SKM-1 treated with dmso at 0.1 percent for 144 hours (cell line): Measurements from ENCODE around the gene FRMD5.

Experiments
- DNase-seq: peaks from one replicate; lab custom pipeline; 2025; ENCODE audit not compliant: unreplicated experiment; lab: John Stamatoyannopoulos, UW

Gene FRMD5

DNA sequence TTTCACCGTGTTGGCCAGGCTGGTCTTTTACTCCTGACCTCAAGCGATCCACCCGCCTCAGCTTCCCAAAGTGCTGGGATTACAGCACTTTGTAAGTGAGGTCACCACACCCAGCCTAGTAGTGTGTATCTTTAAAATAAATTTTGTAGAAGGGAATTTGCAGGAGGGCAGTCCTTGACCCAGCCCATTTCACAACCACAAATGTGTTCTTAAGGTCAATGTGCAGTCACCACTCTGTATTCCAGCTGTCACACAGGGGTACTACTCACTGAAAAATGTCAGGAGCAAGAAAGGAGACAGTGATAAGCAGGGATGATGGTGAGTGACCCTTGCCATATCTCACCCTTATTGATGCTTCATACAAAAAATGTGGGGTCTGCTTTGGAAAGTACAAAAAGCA lies 98.5 kb downstream of the FRMD5 start:
- no peak for DNase-seq

DNA sequence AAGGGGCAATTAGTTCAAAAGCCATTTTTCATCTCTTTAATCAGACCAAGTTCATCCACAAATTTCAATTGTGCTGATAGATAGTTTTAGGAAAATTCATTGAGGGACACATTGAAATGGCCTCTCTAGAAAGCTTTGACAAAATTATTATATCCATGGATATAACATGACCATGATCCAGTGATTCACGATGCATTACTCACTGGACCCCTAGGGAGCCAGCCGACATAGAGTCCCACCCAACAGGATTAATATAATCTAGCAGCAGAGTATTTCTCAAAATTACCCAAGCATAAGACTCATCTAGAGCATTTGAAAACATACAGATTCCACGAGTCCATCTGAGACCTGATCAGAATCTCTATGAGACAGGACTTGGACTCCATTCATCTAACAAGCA lies 100.3 kb downstream of the FRMD5 start:
- no peak for DNase-seq

DNA sequence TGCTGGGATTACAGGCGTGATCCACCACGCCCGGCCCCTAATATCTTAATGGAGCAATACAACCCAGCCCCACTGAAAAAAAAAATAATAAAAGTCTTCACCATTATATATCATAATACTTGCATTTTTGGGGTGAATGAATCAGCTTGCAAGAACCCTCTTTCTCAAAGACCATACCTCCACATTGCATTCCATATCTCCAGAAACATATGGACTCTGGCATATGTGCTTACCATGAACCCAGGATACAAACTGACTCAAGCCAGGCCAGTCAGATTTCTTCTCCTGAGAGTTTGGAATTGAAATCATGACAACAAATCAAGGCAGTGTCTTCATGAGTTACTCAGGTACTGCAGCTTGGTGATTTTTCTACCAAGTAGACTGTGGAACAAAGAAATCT lies 101.2 kb downstream of the FRMD5 start:
- no peak for DNase-seq

DNA sequence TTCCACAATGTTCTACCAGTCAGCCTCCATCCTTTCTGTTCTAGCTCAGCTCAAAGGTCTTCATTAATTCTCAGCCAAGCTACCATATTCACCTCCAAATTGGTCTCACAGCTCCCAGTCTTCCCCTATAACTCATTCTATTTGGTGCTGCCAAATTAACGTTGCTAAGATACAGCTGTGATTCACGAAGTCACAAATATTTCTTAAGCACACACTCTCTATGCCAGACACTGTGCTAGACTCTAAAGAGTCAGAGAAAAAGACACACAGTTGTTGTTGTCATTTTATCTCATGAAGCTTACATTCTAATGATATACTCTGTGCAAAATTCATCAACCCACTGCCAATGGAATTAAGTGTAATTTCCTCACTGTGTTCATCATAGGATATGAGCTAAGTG lies 102.8 kb downstream of the FRMD5 start:
- no peak for DNase-seq

DNA sequence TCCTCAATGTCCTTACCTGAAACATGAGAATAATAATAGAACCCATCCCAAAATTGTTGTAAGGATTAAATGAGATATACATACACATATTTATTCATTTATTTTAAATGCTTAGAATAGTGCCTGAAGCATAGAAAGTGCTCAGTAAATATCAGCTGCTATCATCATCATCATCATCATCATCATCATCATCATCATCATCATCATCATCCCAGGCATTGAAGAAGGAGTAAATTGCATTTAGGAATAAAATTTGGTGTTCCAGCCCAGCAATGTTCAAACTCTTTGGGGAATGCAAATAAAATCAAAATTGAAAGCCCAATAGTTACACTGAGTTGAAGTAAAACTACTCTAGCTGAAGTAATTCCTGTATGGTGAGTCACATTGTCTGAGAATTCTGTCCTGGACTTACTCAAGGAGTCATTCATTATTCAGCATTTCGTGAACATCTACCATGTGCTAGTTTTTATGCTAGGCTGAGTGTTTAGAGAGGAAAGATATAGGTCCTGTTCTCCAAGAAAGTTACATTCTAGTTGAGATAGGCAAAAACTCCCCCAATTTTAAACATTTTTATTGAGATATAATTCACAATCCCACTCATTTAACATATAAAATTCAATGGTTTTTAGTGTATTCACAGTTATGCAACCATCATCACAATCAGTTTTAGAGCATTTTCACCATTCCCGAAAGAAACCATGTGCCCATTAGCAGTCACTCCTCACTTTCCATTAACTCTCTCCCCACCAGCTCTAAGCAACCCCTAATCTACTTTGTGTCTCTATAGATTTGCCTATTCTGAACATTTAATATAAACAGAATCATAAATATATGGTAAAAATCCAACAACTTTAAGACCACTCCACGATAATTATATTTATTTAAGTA lies 107.2 kb downstream of the FRMD5 start:
- DNase-seq, result no peak

DNA sequence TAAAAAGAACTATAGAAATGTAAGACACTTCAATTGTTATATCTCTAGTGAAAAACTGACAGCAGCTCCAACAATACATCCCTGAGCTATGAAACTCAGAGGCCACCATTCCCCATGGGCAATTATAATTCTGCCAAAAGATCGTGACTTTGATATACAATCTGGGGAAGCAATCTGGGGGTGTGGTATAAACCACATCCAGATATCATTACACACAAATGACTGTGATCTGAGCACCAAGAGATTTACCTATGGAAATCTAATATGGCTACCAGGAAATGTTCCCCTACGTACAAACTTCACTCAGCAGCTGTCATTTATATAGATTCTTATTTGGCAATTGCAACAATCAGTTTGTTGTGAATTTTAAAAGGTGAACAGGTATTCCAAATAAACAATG lies 110.3 kb downstream of the FRMD5 start:
- no peak for DNase-seq

DNA sequence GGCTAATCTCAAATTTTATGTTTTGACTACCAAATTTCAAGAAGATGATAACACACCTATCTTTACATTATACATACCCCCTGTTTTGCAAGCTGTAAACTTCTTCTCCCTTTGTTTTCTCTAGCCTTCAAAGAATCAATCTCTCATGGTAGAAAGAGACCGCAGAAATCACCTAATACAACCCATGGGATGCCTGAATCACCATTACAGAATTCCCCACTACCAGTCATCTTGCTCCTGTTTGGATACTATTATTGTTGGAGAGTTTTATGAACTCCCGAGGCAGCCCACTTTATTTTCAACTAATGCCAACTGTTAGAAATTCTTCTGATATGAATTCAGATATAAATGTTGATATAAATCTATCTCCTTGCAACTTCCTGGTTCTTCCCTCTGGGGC lies 110.9 kb downstream of the FRMD5 start:
- no peak for DNase-seq

DNA sequence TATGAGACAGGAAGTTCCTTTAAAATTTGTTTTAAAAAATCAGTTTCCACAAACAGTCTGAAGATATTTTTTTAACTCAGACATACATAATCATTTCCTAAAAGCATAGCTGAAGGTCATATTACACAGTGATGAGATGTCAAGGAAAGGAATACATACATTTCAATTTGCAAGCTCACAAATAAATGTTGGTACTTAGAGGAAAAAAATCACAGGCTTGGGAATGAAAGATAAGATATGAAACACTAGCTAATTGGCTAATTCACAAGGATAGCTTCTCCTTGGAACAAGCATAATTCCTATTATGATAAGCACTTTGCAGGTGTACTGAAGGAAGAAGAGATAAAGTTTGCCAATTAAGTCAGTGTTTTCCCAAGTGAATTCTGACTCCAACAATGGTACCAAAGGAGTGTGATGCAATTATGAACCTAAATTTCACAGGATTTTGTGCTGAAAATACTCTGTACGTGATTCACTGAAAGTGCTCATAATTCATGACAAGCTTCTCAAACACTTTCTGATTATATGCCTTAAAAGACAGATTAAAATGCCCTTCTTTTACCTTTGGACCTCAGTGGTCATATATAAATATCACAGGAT lies 112.4 kb downstream of the FRMD5 start:
- DNase-seq, result no peak

DNA sequence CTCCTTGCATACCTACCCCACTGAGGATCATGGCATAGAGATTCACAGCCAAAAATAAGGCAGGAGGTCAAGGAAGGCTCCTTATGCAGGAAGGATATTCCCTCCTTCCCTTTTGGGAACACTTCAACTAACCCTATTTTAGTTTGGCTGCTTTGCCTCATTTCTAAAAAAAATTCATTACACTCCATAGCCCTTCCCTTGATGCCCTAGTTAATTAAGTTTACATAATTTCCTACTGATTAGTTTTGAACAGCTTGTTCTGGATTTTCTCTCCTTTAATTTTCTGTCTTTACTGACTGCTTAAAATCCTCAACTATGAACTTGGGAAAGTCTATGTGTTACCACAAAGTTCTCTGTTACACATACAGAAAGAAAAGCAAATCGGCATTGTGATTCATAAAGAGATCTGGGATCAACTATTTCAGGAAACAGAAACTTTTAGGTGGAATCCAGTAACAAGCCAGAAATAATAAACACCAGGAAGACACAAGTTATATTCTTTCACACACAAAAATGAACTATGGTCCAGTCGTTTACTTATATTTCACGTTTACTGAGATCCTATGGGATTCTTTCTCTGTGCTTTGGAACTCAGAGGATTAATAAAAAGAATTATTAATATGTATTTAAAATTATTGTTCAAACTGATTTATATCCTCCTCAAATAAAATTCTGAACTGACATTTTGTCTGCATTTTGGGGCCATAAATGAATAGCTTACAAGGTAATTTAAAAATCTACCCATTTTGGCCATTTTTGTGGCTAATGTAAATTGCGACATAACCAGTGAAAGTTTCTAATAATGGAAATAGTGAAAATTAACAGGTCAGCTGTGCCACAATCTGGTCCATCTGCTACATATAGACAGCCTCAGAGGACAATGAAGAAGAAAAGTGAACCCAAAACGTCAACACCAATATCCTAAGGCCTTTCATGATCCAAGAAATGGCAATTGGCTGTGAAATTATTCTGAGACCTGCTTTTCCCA lies 113.8 kb downstream of the FRMD5 start:
- DNase-seq, result no peak

DNA sequence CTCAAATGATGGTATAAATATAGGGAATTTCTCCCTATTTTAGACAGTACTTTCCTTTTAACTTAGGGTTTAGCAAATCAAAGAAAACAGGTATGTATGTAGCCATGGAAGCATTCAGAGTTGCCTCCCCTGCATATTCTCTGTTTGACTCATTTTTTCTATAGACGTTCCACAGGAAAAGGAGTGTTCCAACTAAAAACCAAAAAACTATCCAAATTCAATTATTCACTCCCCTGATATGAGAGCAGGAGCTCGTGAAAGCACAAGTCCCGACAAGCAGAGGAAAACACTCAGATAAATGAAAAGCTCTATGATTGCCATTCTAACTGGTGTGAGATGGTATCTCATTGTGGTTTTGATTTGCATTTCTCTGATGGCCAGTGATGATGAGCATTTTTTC lies 119.5 kb downstream of the FRMD5 start:
- DNase-seq, result no peak

DNA sequence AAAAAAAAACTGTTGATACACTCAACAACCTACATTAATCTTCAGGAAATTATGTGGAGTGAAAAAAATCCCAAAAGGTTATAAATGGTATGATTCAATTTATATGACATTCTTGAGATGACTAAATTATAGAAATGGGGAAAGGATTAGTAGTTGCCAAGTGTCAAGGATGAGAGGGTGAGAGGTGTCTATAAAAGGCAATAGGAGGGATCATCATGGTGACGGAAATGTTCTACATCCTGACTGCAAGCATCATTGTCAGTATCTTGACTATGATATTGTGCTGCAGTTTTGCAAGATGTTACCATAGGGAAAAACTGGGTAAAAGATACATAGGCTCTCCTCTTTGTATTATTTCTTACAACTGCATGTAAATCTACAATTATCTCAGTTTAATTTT lies 125.6 kb downstream of the FRMD5 start:
- no peak for DNase-seq

DNA sequence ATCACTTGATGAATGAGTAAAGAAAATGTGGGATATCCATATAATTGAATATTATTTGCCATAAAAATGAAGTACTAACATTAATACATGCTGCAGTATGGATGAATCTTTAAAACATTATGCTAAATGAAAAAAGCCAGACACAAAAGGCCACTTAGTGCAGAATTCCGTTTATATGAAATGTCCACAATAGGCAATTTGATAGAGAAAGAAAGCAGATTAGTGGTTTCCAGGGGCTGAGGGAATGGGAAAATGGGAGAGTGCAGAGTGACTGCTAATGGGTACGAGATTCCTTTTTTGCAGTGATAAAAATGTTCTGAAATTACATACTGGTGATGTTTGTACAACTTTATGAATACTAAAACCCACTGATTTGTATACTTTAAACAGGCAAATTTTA lies 126.7 kb downstream of the FRMD5 start:
- DNase-seq, result no peak

DNA sequence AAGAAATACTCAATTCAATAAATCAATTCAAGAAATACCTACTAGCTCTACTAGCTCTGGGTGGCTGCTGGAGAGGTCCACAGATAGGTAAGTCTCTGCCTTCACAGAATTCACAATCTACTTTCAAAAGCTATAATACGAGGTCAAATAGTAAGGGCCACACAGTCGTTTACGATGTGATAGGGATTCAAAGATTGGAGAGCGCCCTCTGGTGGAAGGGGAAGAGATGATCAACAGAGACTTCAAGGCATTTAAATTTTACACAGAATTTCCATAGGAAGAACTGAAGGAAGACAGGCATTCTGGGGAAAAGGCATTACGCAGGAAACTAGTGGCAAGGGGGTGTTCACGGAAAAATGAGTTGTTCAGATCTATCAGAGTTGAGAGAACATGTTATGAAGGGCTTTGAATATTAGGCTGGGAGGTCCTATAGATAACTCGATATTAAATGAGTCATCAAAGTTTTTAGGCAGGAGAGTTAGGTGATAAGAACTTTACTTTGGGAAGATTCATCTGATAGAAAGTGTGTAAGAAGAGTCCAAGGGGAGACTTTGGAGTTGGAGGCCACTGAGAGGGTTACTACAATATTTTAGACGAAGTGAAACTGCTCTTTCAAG lies 128.8 kb downstream of the FRMD5 start:
- DNase-seq, result peak; percentile 67

DNA sequence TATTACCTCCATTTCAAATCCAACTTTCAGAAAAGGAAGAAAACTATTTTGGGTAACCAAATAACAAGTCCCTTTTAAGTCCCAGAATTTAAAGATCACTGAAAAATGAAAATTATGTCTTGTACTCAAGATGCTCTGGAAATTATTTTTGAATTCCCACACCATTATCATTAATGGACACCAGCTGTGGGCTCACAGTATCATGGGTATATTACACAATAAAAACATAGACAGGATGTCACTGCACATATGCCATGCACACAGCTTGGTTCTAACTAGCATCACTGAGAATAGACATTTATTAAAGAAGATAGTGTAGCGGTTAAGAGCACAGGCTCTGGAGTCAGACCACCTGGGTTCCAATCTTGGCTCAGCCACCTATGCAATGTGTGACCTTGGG lies 130.4 kb downstream of the FRMD5 start:
- no peak for DNase-seq

DNA sequence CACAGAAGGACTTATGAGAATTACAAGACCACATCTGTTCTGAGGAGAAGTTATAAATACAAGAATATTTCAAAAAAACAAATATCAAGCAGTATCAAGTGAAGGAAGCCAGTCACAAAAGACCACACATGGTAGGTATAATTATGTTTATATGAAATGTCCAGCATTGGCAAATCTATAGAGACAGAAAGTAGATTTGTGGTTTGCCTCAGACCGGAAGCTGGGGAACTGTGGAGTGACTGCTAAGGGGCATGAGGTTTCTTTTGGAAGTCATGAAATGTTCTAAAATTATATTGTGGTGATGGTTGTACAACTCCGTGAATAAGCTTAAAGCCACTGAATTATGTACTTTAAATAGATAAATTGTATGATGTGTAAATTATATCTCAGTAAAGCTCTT lies 136.9 kb downstream of the FRMD5 start:
- DNase-seq, result no peak

DNA sequence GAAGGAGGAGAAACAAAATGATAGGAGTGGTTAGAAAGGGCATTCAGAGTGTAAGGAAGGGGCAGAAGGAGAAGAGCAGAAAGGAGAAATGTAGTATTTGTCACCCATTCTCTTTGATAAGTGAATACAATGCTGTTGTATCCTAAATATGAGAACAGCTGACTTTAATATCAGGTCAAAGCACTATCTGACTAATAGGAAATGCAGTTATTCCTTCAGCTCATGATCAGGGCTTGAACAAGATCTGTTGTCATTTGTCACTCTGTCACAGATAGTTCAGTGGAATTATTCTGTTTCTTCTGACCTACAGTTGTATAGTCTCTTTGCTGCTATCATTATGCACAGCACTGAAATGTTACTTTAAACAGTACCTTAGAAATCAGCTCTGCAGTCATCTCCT lies 149.4 kb downstream of the FRMD5 start:
- DNase-seq, result no peak

DNA sequence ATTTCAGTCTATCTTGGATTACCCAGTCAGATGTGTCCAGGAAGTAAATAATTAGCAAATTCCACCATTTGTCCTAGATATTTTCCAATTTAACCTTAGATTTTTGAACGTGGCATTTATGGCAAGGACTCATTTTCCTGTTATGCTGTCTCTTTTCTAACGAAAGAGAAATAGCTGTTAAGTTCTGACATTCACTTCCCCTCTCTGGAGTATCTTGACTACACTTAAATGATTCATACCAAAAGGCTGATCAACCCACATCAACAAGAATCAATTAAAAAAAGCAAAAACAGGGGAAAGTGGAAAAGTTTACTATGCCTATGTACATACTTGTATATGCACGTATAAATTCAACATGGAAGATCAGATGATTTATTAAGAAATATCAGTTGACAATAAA lies 149.9 kb downstream of the FRMD5 start:
- no peak for DNase-seq

DNA sequence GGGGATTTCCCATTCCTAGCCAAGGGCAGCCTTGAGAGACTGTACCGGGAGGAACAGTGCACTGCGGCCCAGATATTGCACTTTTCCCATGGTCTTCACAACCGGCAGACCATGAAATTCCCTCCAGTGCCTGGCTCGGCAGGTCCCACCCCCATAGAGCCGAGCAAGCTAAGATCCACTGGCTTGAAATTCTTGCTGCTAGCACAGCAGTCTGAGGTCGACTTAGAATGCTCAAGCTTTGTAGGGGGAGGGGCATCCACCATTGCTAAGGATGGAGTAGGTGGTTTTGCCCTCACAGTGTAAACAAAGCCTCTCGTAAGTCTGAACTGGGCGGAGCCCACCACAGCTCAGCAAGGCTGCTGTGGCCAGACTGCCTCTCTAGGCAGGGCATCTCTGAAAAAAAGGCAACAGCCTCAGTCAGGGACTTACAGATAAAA lies 156.3 kb downstream of the FRMD5 start:
- DNase-seq, result no peak

DNA sequence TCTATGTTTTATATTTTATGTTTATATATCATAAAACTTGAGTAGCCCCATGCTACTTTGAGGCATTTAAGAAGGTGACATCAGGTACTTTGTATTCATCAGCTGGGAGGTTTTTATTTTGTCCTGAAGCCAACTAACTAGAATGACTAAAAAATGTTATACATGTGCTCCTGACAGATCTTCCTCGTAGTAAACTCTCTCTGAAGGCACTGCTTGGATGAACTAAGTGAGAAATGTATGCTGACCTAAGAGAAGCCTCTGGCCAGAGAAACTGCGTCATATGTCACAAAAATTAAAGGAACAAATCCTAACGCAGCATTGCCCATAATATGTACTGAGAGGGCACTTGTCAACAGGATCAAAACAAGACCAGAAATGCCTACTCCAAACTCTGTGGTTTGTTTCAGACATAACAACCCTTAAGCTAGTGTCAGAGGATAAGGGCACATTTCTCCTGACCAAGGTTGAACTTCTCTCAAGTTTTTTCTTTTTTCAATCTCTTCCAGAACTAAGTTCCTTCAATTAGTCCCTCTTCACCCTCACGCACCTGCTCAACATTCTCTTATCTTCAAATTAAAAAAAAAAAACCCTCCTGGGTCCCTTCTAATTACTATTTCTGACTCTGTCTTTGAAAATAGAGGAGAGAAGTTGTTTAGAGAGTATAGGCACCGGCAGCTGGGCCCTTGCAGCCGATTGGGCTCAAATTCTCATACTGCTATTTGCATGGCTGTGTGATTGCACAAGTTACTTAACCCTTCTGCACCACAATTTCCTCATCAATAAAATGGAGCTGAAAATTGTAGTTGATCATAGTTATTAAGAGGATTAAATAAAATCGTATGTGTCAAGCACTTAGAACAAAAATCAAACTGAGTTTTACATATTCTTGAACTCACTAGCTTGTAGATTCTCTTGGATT lies 159.0 kb downstream of the FRMD5 start:
- no peak for DNase-seq
